Psoas muscle (tissue), 8 donors: ENCODE measurements around the gene CELF2. TPM values are rescaled to one million over a fixed set of nuclear protein-coding genes. Genes with fewer than 3 reads are reported as not detected.

Source experiments
- ATAC-seq, 4 donors: fragments of 200-7000 bp; cut with Tn5 transposase; one replicate each; pipeline ENCODE4 v1.9.1; 2020; ENCODE audit warnings: moderate library complexity in 3 of 4, mild to moderate bottlenecking in 2 of 4
- DNase-seq, 2 donors: peaks; one replicate each; pipeline ENCODE4 v3.0.0-alpha.2; 2020
- H3K27ac ChIP-seq: fragments of 200-600 bp; one replicate; pipeline ENCODE4 v1.8.0; 2022
- H3K27me3 ChIP-seq, 3 donors: fragments of 200-600 bp in 1 of 3; one replicate each; pipeline versions ENCODE4 v1.6.1 to v1.8.0; 2013 to 2022; ENCODE audit warnings: low read length in 2 of 3, mild to moderate bottlenecking in 2 of 3, moderate library complexity in 1 of 3; ENCODE audit not compliant: insufficient read depth in 3 of 3
- H3K36me3 ChIP-seq, 2 donors: fragments of 200-600 bp in 1 of 2; one replicate each; pipeline versions ENCODE4 v1.6.1 to v1.8.0; 2013 to 2022; ENCODE audit warnings: low read depth in 1 of 2, mild to moderate bottlenecking in 1 of 2, moderate library complexity in 1 of 2; ENCODE audit not compliant: insufficient read depth in 1 of 2
- H3K4me1 ChIP-seq: fragments of 200-600 bp; one replicate; pipeline ENCODE4 v1.8.0; 2022
- H3K4me3 ChIP-seq: fragments of 200-600 bp; one replicate; pipeline ENCODE4 v1.8.0; 2022; ENCODE audit warnings: mild to moderate bottlenecking
- H3K9me3 ChIP-seq: fragments of 200-600 bp; one replicate; pipeline ENCODE4 v1.8.0; 2022
- CTCF ChIP-seq: fragments of 200-600 bp; IDR thresholded peaks from one replicate; pipeline ENCODE4 v1.8.0; 2022; ENCODE audit warnings: antibody characterized with exemption
- WGBS, 3 donors: extraction: QIAGEN DNeasy Blood & Tissue Kit; methylation state at CpG; one replicate each; pipeline versions ENCODE4 v1.1.6 to v1.1.7; 2013; 5-methylcytosine and 5-hydroxymethylcytosine counted together
- intact Hi-C, 2 donors: fragments of 100-400 bp; cut with DNase I; formaldehyde crosslinking; loops; one replicate each; pipeline versions ENCODE4 v1.11.0 to v1.14.2; 2022
- polyA plus RNA-seq, 3 donors: library from polyadenylated mRNA; stranded (reverse); fragments of 200-250 nt; gene quantifications; one replicate each; pipeline ENCODE4 v1.2.3, GENCODE V29; 2013
- total RNA-seq, 4 donors: library from RNA; stranded (reverse); fragmentation: NEBNext Ultra II Directional in 2 of 4; extraction: Animal tissue kit (Norgen Biotek cat#: 25700) in 2 of 4; gene quantifications; one replicate each; pipeline versions ENCODE4 v1.2.1 to v1.2.4, GENCODE V29; 2021 to 2023
- donor health status: healthy with polysubstance abuse.
- donor health status: DM: no; HTN: no; CAD: no; lungs with moderate emphysema.
- donor health status: Bipolar disorder and iron deficiency.
- donor health status: healthy.
- donor health status: DM: yes; HTN: yes; CAD: no.
- donor health status: DM: no; HTN: no; CAD: no.
- donor health status: DM: no; HTN: no; CAD: no.
- donor health status: DM: yes; HTN: yes; CAD: no.

Gene CELF2
- total and polyA plus RNA-seq, 7 donors, result 9.8 to 47.8 (median 29.0) TPM

- Histone ChIP-seq H3K27me3 (no peaks in the 10 kb centered on the region), H3K4me3 (no peak overlapping the region), H3K9me3 (no peaks in the 10 kb centered on the region), H3K27ac (no peak overlapping the region), H3K36me3 (peaks cover 0 to 6% of the 10 kb centered on the region in 2 donors), H3K4me1 (no peaks in the 10 kb centered on the region)
- intact Hi-C loops, result no loop called here
- ATAC-seq (no peak), DNase-seq (no peak)
- TF ChIP-seq CTCF, result no peak
- WGBS, 3 donors, result 84 to 90% (median 84%) methylated on average over 8 of the region's 8 CpGs
These were observed 152.9 kb downstream of the CELF2 start for GRCh38 chr10:11170574-11170973.

GRCh38 chr10:11170993-11171851, 153.6 kb downstream of the CELF2 start:
- DNase-seq, result no peak
- Histone ChIP-seq H3K27ac (no peak overlapping the region), H3K27me3 (no peaks in the 10 kb centered on the region), H3K36me3 (peaks cover 0 to 6% of the 10 kb centered on the region in 2 donors), H3K4me3 (no peak overlapping the region), H3K9me3 (no peaks in the 10 kb centered on the region), H3K4me1 (no peaks in the 10 kb centered on the region)
- no peak for TF ChIP-seq CTCF
- peak in 2 of 4 donors; percentile 6 to 21 for ATAC-seq
- 73 to 81% (median 75%) methylated on average over 8 of the region's 8 CpGs for WGBS, 3 donors
- intact Hi-C loops, result no loop called here

GRCh38 chr10:11173042-11173441, 155.4 kb downstream of the CELF2 start:
- TF ChIP-seq CTCF, result no peak
- no peak for DNase-seq
- Histone ChIP-seq H3K9me3 (no peaks in the 10 kb centered on the region), H3K4me3 (no peak overlapping the region), H3K27ac (no peak overlapping the region), H3K27me3 (no peaks in the 10 kb centered on the region), H3K4me1 (peaks cover 3% of the 10 kb centered on the region), H3K36me3 (peaks cover 0 to 2% of the 10 kb centered on the region in 2 donors)
- 91 to 96% (median 96%) methylated on average over 5 of the region's 5 CpGs for WGBS, 3 donors
- intact Hi-C loops, result no loop called here
- ATAC-seq, result no peak

- peaks cover 0 to 2% of the 10 kb centered on the region in 2 donors for H3K36me3 ChIP-seq
- no peaks in the 10 kb centered on the region for H3K9me3 ChIP-seq
- no peak overlapping the region for H3K4me3 ChIP-seq
- no peak for TF ChIP-seq CTCF
- ATAC-seq (no peak), DNase-seq (no peak)
- intact Hi-C loops, result no loop called here
- H3K4me1 ChIP-seq, result peaks cover 22% of the 10 kb centered on the region
- H3K27ac ChIP-seq, result no peak overlapping the region
- no peaks in the 10 kb centered on the region for H3K27me3 ChIP-seq
- 90% methylated on average over 11 of the region's 11 CpGs for WGBS, 3 donors
These were observed 158.2 kb downstream of the CELF2 start for GRCh38 chr10:11175823-11176243.
